ENCODE measurements around the gene RPL37A.

DNA sequence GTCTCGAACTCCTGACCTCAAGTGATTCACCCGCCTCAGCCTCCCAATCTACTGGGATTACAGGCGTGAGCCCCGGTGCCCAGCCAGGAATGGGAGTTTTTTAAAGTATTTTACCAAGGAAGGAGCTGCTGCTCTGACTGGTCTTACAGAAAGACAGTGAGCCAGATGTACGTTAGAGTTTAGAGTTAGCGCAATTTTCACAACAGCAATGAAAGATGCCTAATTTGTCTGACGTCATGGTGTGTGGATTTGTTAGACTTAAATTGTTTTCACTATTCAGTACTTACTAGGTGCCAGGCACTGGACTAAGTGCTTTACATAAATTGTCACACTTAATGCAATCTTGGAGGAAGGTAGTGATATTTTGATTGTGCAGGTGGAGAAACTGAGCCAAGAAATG, 12.4 kb upstream of the RPL37A start:
- TF ChIP-seq, protein P1, sequence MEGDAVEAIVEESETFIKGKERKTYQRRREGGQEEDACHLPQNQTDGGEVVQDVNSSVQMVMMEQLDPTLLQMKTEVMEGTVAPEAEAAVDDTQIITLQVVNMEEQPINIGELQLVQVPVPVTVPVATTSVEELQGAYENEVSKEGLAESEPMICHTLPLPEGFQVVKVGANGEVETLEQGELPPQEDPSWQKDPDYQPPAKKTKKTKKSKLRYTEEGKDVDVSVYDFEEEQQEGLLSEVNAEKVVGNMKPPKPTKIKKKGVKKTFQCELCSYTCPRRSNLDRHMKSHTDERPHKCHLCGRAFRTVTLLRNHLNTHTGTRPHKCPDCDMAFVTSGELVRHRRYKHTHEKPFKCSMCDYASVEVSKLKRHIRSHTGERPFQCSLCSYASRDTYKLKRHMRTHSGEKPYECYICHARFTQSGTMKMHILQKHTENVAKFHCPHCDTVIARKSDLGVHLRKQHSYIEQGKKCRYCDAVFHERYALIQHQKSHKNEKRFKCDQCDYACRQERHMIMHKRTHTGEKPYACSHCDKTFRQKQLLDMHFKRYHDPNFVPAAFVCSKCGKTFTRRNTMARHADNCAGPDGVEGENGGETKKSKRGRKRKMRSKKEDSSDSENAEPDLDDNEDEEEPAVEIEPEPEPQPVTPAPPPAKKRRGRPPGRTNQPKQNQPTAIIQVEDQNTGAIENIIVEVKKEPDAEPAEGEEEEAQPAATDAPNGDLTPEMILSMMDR (IDR thresholded peaks at IDR 0.05; ENCODE audit: borderline replicate concordance, extremely low read depth, low read length, poor library complexity, severe bottlenecking) = no peak
- no peak for TF ChIP-seq EZH2 (IDR thresholded peaks at IDR 0.05; ENCODE audit: borderline replicate concordance, low read depth, low read length, severe bottlenecking)
